HEK293 (cell line): ENCODE measurements around the gene CCNB3.

Experiments used
- CTCF ChIA-PET: fragments of 350-600 bp; formaldehyde crosslinking; extraction: SDS; loops from one replicate; lab custom pipeline; 2021; ENCODE audit warnings: antibody characterized with exemption; lab: Yijun Ruan, JAX
- POLR2A ChIA-PET: fragments of 300-600 bp; formaldehyde crosslinking; extraction: SDS; loops from one replicate; lab custom pipeline; 2020; ENCODE audit warnings: antibody characterized with exemption, inconsistent platforms; lab: Yijun Ruan, JAX
- H3K27ac ChIP-seq: fragments of 200-500 bp; sonication (Bioruptor generic); 2 replicates; pipeline ENCODE4 v1.5.1; 2014; ENCODE audit warnings: low read depth, low read length, control low read depth, inconsistent platforms; ENCODE audit errors: extremely low read depth
- H3K36me3 ChIP-seq, 2 experiments: fragments of 200-500 bp in 1 of 2; sonication (Bioruptor generic) in 1 of 2; 1 replicate in 1 of 2; 2 replicates in 1 of 2; pipeline ENCODE4 v1.5.1; 2014 to 2017; ENCODE audit warnings: inconsistent platforms in 2 of 2, low read length in 2 of 2; ENCODE audit not compliant: control insufficient read depth in 2 of 2, insufficient read depth in 1 of 2
- H3K4me1 ChIP-seq: fragments of 200-500 bp; sonication (Bioruptor generic); 2 replicates; pipeline ENCODE4 v1.5.1; 2014; ENCODE audit warnings: mild to moderate bottlenecking, low read length, inconsistent platforms; ENCODE audit not compliant: control insufficient read depth, insufficient read depth
- H3K4me3 ChIP-seq: 2 replicates; pipeline ENCODE4 v1.5.1; 2011; ENCODE audit warnings: low read depth, mild to moderate bottlenecking, control low read depth, low read length, moderate library complexity
- H3K9me3 ChIP-seq: fragments of 200-500 bp; sonication (Bioruptor generic); 2 replicates; pipeline ENCODE4 v1.5.1; 2014; ENCODE audit warnings: low read depth, low read length, inconsistent platforms; ENCODE audit not compliant: control insufficient read depth, insufficient read depth
- KLF10 ChIP-seq: fragments of 450-650 bp; IDR thresholded peaks from 2 replicates; pipeline ENCODE4 v1.5.1; 2018; ENCODE audit warnings: missing biosample characterization, mild to moderate bottlenecking, missing genetic modification characterization
- SETDB1 ChIP-seq: IDR thresholded peaks from one replicate; pipeline ENCODE4 v1.6.1; 2017; ENCODE audit warnings: mild to moderate bottlenecking, low read length, moderate library complexity, mixed read lengths; ENCODE audit not compliant: insufficient read length
- SP7 ChIP-seq: fragments of 450-650 bp; formaldehyde crosslinking; IDR thresholded peaks from 2 replicates; pipeline ENCODE4 v1.5.1; 2016; ENCODE audit warnings: missing biosample characterization, missing genetic modification characterization
- TCF7L2 ChIP-seq: IDR thresholded peaks from 2 replicates; pipeline ENCODE4 v1.6.1; 2011; ENCODE audit warnings: low read depth, mild to moderate bottlenecking, inconsistent platforms, low read length, moderate library complexity, borderline replicate concordance
- ZBTB1 ChIP-seq: fragments of 450-650 bp; formaldehyde crosslinking; IDR thresholded peaks from 2 replicates; pipeline ENCODE4 v1.5.1; 2016; ENCODE audit warnings: missing biosample characterization, missing genetic modification characterization
- ZBTB17 ChIP-seq: fragments of 450-650 bp; formaldehyde crosslinking; IDR thresholded peaks from 2 replicates; pipeline ENCODE4 v1.5.1; 2016; ENCODE audit warnings: missing biosample characterization, missing genetic modification characterization
- ZBTB8A ChIP-seq: fragments of 450-650 bp; formaldehyde crosslinking; IDR thresholded peaks from 2 replicates; pipeline ENCODE4 v1.5.1; 2016; ENCODE audit warnings: missing biosample characterization, missing genetic modification characterization
- ZNF629 ChIP-seq: fragments of 450-650 bp; formaldehyde crosslinking; IDR thresholded peaks from 2 replicates; pipeline ENCODE4 v1.5.1; 2017; ENCODE audit warnings: missing biosample characterization, missing genetic modification characterization
- ZNF654 ChIP-seq: fragments of 450-650 bp; formaldehyde crosslinking; IDR thresholded peaks from 2 replicates; pipeline ENCODE4 v1.5.1; 2016; ENCODE audit warnings: low read depth, missing biosample characterization, missing genetic modification characterization
- ZNF785 ChIP-seq: fragments of 450-650 bp; formaldehyde crosslinking; IDR thresholded peaks from 2 replicates; pipeline ENCODE4 v1.5.1; 2016; ENCODE audit warnings: missing biosample characterization, missing genetic modification characterization
- TF ChIP-seq, protein P1 (sequence below): fragments of 450-650 bp; formaldehyde crosslinking; IDR thresholded peaks from 2 replicates; pipeline ENCODE4 v1.5.1; 2016; ENCODE audit warnings: missing biosample characterization, missing genetic modification characterization
- TF ChIP-seq, protein P2 (sequence below): fragments of 450-650 bp; formaldehyde crosslinking; IDR thresholded peaks from 2 replicates; pipeline ENCODE4 v1.5.1; 2016; ENCODE audit warnings: missing biosample characterization, missing genetic modification characterization
- TF ChIP-seq, protein P3 (sequence below): fragments of 450-650 bp; formaldehyde crosslinking; optimal IDR thresholded peaks from 2 replicates; pipeline ENCODE3; 2016; ENCODE audit warnings: missing biosample characterization, mild to moderate bottlenecking, missing genetic modification characterization
- TF ChIP-seq, protein P4 (sequence below): fragments of 450-650 bp; formaldehyde crosslinking; IDR thresholded peaks from 2 replicates; pipeline ENCODE4 v1.5.1; 2016; ENCODE audit warnings: missing biosample characterization, missing genetic modification characterization
- TF ChIP-seq, protein P5 (sequence below): fragments of 450-650 bp; formaldehyde crosslinking; IDR thresholded peaks from 2 replicates; pipeline ENCODE4 v1.5.1; 2017; ENCODE audit warnings: missing biosample characterization, mild to moderate bottlenecking, missing genetic modification characterization, moderate library complexity

CCNB3 gene, protein sequence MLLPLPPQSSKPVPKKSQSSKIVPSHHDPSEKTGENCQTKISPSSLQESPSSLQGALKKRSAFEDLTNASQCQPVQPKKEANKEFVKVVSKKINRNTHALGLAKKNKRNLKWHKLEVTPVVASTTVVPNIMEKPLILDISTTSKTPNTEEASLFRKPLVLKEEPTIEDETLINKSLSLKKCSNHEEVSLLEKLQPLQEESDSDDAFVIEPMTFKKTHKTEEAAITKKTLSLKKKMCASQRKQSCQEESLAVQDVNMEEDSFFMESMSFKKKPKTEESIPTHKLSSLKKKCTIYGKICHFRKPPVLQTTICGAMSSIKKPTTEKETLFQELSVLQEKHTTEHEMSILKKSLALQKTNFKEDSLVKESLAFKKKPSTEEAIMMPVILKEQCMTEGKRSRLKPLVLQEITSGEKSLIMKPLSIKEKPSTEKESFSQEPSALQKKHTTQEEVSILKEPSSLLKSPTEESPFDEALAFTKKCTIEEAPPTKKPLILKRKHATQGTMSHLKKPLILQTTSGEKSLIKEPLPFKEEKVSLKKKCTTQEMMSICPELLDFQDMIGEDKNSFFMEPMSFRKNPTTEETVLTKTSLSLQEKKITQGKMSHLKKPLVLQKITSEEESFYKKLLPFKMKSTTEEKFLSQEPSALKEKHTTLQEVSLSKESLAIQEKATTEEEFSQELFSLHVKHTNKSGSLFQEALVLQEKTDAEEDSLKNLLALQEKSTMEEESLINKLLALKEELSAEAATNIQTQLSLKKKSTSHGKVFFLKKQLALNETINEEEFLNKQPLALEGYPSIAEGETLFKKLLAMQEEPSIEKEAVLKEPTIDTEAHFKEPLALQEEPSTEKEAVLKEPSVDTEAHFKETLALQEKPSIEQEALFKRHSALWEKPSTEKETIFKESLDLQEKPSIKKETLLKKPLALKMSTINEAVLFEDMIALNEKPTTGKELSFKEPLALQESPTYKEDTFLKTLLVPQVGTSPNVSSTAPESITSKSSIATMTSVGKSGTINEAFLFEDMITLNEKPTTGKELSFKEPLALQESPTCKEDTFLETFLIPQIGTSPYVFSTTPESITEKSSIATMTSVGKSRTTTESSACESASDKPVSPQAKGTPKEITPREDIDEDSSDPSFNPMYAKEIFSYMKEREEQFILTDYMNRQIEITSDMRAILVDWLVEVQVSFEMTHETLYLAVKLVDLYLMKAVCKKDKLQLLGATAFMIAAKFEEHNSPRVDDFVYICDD (N-terminal part only)

DNA sequence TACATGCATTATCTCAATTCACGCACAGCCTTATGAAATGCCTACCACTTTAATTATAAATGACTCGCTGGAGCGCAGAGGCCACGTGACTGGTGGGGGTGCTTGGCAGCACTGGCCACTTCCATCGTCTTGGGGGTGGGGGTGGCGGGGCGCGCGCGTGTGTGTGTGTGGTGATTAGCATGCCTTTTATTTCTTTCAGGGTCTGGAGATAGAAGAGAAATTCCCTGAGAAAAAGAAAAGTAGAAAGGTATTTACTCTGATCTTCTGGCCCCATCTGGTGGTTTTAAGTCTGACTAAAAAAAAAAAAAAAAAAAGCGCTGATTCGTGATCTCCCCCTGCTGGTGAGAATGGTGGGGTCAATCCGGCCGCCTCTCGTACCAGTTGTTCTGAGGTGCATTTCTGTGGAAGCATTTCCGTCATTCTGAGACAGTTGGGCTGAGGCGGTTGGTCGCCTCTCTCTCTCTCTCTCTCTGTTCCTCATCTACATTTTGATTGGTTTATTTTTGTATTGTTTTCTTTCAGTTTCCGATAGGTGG, at the start of gene CCNB3:
CCNB3 (plus strand) TSS at position 402 of the 536 bp plus-strand sequence. CDS start 80,399 bp downstream, outside the sequence.
- CTCF ChIA-PET = interaction anchor here (0.6 to 4.5 kb wide), 18 partner anchors 10 to 1432 kb away, joined by 3 to 36 read pairs (median 4); no protein-coding TSS in a partner anchor
- TF ChIP-seq TCF7L2 (0 out of 2 replicates have a peak, but pooled peaks have one; percentile 24), ZBTB8A (tag by site-specific recombination) (no peak), SP7 (peak; percentile 45), ZBTB17 (peak; percentile 33; the same call in 1 of the 2 replicates), ZNF629 (peak; percentile 27; the same call in 1 of the 2 replicates), ZNF654 (tag by site-specific recombination) (peak; percentile 58), ZBTB1 (tag by site-specific recombination) (no peak), ZNF785 (tag by site-specific recombination) (no peak), KLF10 (tag by site-specific recombination) (no peak), SETDB1 (peak; percentile 13)
- TF ChIP-seq, protein P1, sequence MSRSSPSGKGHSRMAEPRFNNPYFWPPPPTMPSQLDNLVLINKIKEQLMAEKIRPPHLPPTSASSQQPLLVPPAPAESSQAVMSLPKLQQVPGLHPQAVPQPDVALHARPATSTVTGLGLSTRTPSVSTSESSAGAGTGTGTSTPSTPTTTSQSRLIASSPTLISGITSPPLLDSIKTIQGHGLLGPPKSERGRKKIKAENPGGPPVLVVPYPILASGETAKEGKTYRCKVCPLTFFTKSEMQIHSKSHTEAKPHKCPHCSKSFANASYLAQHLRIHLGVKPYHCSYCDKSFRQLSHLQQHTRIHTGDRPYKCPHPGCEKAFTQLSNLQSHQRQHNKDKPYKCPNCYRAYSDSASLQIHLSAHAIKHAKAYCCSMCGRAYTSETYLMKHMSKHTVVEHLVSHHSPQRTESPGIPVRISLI (tag by site-specific recombination) = peak; percentile 89
- TF ChIP-seq, protein P2, sequence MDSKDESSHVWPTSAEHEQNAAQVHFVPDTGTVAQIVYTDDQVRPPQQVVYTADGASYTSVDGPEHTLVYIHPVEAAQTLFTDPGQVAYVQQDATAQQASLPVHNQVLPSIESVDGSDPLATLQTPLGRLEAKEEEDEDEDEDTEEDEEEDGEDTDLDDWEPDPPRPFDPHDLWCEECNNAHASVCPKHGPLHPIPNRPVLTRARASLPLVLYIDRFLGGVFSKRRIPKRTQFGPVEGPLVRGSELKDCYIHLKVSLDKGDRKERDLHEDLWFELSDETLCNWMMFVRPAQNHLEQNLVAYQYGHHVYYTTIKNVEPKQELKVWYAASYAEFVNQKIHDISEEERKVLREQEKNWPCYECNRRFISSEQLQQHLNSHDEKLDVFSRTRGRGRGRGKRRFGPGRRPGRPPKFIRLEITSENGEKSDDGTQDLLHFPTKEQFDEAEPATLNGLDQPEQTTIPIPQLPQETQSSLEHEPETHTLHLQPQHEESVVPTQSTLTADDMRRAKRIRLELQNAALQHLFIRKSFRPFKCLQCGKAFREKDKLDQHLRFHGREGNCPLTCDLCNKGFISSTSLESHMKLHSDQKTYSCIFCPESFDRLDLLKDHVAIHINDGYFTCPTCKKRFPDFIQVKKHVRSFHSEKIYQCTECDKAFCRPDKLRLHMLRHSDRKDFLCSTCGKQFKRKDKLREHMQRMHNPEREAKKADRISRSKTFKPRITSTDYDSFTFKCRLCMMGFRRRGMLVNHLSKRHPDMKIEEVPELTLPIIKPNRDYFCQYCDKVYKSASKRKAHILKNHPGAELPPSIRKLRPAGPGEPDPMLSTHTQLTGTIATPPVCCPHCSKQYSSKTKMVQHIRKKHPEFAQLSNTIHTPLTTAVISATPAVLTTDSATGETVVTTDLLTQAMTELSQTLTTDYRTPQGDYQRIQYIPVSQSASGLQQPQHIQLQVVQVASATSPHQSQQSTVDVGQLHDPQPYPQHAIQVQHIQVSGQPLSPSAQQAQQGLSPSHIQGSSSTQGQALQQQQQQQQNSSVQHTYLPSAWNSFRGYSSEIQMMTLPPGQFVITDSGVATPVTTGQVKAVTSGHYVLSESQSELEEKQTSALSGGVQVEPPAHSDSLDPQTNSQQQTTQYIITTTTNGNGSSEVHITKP (tag by site-specific recombination) = peak; percentile 97
- TF ChIP-seq, protein P3, sequence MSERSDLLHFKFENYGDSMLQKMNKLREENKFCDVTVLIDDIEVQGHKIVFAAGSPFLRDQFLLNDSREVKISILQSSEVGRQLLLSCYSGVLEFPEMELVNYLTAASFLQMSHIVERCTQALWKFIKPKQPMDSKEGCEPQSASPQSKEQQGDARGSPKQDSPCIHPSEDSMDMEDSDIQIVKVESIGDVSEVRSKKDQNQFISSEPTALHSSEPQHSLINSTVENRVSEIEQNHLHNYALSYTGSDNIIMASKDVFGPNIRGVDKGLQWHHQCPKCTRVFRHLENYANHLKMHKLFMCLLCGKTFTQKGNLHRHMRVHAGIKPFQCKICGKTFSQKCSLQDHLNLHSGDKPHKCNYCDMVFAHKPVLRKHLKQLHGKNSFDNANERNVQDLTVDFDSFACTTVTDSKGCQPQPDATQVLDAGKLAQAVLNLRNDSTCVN = peak; percentile 55
- TF ChIP-seq, protein P4, sequence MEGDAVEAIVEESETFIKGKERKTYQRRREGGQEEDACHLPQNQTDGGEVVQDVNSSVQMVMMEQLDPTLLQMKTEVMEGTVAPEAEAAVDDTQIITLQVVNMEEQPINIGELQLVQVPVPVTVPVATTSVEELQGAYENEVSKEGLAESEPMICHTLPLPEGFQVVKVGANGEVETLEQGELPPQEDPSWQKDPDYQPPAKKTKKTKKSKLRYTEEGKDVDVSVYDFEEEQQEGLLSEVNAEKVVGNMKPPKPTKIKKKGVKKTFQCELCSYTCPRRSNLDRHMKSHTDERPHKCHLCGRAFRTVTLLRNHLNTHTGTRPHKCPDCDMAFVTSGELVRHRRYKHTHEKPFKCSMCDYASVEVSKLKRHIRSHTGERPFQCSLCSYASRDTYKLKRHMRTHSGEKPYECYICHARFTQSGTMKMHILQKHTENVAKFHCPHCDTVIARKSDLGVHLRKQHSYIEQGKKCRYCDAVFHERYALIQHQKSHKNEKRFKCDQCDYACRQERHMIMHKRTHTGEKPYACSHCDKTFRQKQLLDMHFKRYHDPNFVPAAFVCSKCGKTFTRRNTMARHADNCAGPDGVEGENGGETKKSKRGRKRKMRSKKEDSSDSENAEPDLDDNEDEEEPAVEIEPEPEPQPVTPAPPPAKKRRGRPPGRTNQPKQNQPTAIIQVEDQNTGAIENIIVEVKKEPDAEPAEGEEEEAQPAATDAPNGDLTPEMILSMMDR (tag by site-specific recombination) = peak; percentile 43; the same call in 1 of the 2 replicates
- TF ChIP-seq, protein P5, sequence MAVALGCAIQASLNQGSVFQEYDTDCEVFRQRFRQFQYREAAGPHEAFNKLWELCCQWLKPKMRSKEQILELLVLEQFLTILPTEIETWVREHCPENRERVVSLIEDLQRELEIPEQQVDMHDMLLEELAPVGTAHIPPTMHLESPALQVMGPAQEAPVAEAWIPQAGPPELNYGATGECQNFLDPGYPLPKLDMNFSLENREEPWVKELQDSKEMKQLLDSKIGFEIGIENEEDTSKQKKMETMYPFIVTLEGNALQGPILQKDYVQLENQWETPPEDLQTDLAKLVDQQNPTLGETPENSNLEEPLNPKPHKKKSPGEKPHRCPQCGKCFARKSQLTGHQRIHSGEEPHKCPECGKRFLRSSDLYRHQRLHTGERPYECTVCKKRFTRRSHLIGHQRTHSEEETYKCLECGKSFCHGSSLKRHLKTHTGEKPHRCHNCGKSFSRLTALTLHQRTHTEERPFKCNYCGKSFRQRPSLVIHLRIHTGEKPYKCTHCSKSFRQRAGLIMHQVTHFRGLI = peak; percentile 97
- TF ChIP-seq, all 188 proteins: peak for 11
- Histone ChIP-seq H3K27ac (no peak within 1 kb of the TSS), H3K36me3 (no peaks in the 10 kb centered on the region), H3K4me1 (no peaks in the 10 kb centered on the region), H3K4me3 (peak within 1 kb of the TSS; percentile 25), H3K9me3 (no peaks in the 10 kb centered on the region)
- POLR2A ChIA-PET = interaction anchor here (0.7 to 1.0 kb wide), 3 partner anchors 20 to 1573 kb away, joined by 3 to 5 read pairs (median 3); no protein-coding TSS in a partner anchor
